ENCODE results near the gene TLDC2.

The TLDC2 gene

GRCh38 chr20:36880741-36881250 is 4.9 kb downstream of the TLDC2 start:
- Histone ChIP-seq H2BK120ac (ENCODE audit: low read depth, low read length) (no peak overlapping the region), H2AFZ (ENCODE audit: low read depth, low read length) (no peak overlapping the region), H3K4me2 (ENCODE audit: low read length, poor library complexity, severe bottlenecking) (no peak overlapping the region), H2BK5ac (ENCODE audit: low read depth, low read length, poor library complexity, severe bottlenecking) (no peak overlapping the region), H3K4me1 (ENCODE audit: control insufficient read depth, insufficient read depth, low read depth, low read length) (peaks cover 7% of the 10 kb centered on the region), H3K14ac (ENCODE audit: low read length in 2 of 2) (no peak overlapping the region), H4K91ac (ENCODE audit: low read length) (no peak overlapping the region), H3K4ac (ENCODE audit: low read depth in 1 of 2, low read length in 2 of 2) (no peak overlapping the region), H3K9ac (ENCODE audit: low read length) (no peak overlapping the region), H3K4me3 (ENCODE audit: insufficient read depth in 1 of 2, low read depth in 1 of 2, low read length in 2 of 2) (no peak overlapping the region), H3K27ac (ENCODE audit: low read length, poor library complexity, severe bottlenecking) (no peak overlapping the region), H3K9me3 (ENCODE audit: control insufficient read depth, low read length) (no peaks in the 10 kb centered on the region), H3K23ac (ENCODE audit: low read length in 2 of 2) (no peak overlapping the region), H4K8ac (ENCODE audit: low read length) (no peak overlapping the region), H3K27me3 (ENCODE audit: control insufficient read depth in 1 of 2, insufficient read depth in 1 of 2, low read length in 2 of 2) (peaks cover 4 to 28% of the 10 kb centered on the region in 2 experiments), H3K36me3 (ENCODE audit: control insufficient read depth in 1 of 2, insufficient read depth in 2 of 2, low read depth in 1 of 2, low read length in 2 of 2) (no peaks in the 10 kb centered on the region), H3K79me1 (replicated peaks; ENCODE audit: low read length, poor library complexity, severe bottlenecking) (no peaks in the 10 kb centered on the region), H3K18ac (ENCODE audit: low read depth in 1 of 2, low read length in 2 of 2) (no peak overlapping the region), H2BK15ac (ENCODE audit: low read depth, poor library complexity, severe bottlenecking) (no peak overlapping the region), H2BK12ac (ENCODE audit: low read length in 2 of 2) (no peak overlapping the region), H2AK5ac (ENCODE audit: low read length, severe bottlenecking) (no peak overlapping the region)
- 82% methylated on average over 11 of the region's 11 CpGs for WGBS
- no peak for DNase-seq

GRCh38 chr20:36881331-36881730 is 5.4 kb downstream of the TLDC2 start:
- no peaks in the 10 kb centered on the region for H3K9me3 ChIP-seq (ENCODE audit: control insufficient read depth, low read length)
- H2BK15ac ChIP-seq (ENCODE audit: low read depth, poor library complexity, severe bottlenecking), result no peak overlapping the region
- H3K27me3 ChIP-seq (ENCODE audit: control insufficient read depth in 1 of 2, insufficient read depth in 1 of 2, low read length in 2 of 2), result peaks cover 4 to 28% of the 10 kb centered on the region in 2 experiments
- H3K4ac ChIP-seq (ENCODE audit: low read depth in 1 of 2, low read length in 2 of 2), result no peak overlapping the region
- no peak overlapping the region for H2BK12ac ChIP-seq (ENCODE audit: low read length in 2 of 2)
- no peak overlapping the region for H4K8ac ChIP-seq (ENCODE audit: low read length)
- H3K14ac ChIP-seq (ENCODE audit: low read length in 2 of 2), result no peak overlapping the region
- no peak overlapping the region for H2BK120ac ChIP-seq (ENCODE audit: low read depth, low read length)
- H2AFZ ChIP-seq (ENCODE audit: low read depth, low read length), result no peak overlapping the region
- 91% methylated on average over 16 of the region's 16 CpGs for WGBS
- no peak overlapping the region for H3K18ac ChIP-seq (ENCODE audit: low read depth in 1 of 2, low read length in 2 of 2)
- no peak overlapping the region for H3K23ac ChIP-seq (ENCODE audit: low read length in 2 of 2)
- H3K4me1 ChIP-seq (ENCODE audit: control insufficient read depth, insufficient read depth, low read depth, low read length), result peaks cover 7% of the 10 kb centered on the region
- H3K4me2 ChIP-seq (ENCODE audit: low read length, poor library complexity, severe bottlenecking), result no peak overlapping the region
- no peak overlapping the region for H2BK5ac ChIP-seq (ENCODE audit: low read depth, low read length, poor library complexity, severe bottlenecking)
- no peak overlapping the region for H3K4me3 ChIP-seq (ENCODE audit: insufficient read depth in 1 of 2, low read depth in 1 of 2, low read length in 2 of 2)
- no peak for DNase-seq
- H2AK5ac ChIP-seq (ENCODE audit: low read length, severe bottlenecking), result no peak overlapping the region
- no peak overlapping the region for H3K9ac ChIP-seq (ENCODE audit: low read length)
- no peaks in the 10 kb centered on the region for H3K36me3 ChIP-seq (ENCODE audit: control insufficient read depth in 1 of 2, insufficient read depth in 2 of 2, low read depth in 1 of 2, low read length in 2 of 2)
- H3K79me1 ChIP-seq (replicated peaks; ENCODE audit: low read length, poor library complexity, severe bottlenecking), result no peaks in the 10 kb centered on the region
- no peak overlapping the region for H4K91ac ChIP-seq (ENCODE audit: low read length)
- H3K27ac ChIP-seq (ENCODE audit: low read length, poor library complexity, severe bottlenecking), result no peak overlapping the region

DNA sequence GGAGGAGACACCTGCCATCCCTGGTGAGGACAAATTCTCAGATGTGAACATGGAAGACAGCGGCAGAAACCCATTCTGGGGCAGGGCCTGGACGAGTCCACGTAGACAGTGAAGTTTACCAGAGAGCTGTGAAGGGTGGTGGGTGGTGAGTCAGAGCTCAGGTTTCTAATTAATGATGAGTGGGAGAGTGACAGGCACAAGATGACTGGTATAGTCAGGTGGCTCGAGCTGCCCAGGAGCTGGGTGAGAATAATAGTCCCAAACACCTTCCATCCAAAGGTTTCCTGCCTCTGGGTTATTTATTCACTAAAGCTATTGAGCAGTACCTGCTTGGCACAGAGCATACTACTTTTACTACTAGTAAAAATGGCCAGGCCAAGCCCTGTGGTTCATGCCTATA is 6.0 kb downstream of the TLDC2 start:
- Histone ChIP-seq H2BK15ac (ENCODE audit: low read depth, poor library complexity, severe bottlenecking) (no peak overlapping the region), H3K79me1 (replicated peaks; ENCODE audit: low read length, poor library complexity, severe bottlenecking) (no peaks in the 10 kb centered on the region), H3K4me2 (ENCODE audit: low read length, poor library complexity, severe bottlenecking) (no peak overlapping the region), H3K4me1 (ENCODE audit: control insufficient read depth, insufficient read depth, low read depth, low read length) (peaks cover 8% of the 10 kb centered on the region), H3K4me3 (ENCODE audit: insufficient read depth in 1 of 2, low read depth in 1 of 2, low read length in 2 of 2) (no peak overlapping the region), H3K18ac (ENCODE audit: low read depth in 1 of 2, low read length in 2 of 2) (no peak overlapping the region), H3K23ac (ENCODE audit: low read length in 2 of 2) (no peak overlapping the region), H2AFZ (ENCODE audit: low read depth, low read length) (no peak overlapping the region), H3K14ac (ENCODE audit: low read length in 2 of 2) (no peak overlapping the region), H3K9me3 (ENCODE audit: control insufficient read depth, low read length) (no peaks in the 10 kb centered on the region), H3K4ac (ENCODE audit: low read depth in 1 of 2, low read length in 2 of 2) (no peak overlapping the region), H3K27ac (ENCODE audit: low read length, poor library complexity, severe bottlenecking) (no peak overlapping the region), H2BK5ac (ENCODE audit: low read depth, low read length, poor library complexity, severe bottlenecking) (no peak overlapping the region), H4K8ac (ENCODE audit: low read length) (no peak overlapping the region), H4K91ac (ENCODE audit: low read length) (no peak overlapping the region), H2BK12ac (ENCODE audit: low read length in 2 of 2) (no peak overlapping the region), H3K36me3 (ENCODE audit: control insufficient read depth in 1 of 2, insufficient read depth in 2 of 2, low read depth in 1 of 2, low read length in 2 of 2) (no peaks in the 10 kb centered on the region), H2AK5ac (ENCODE audit: low read length, severe bottlenecking) (no peak overlapping the region), H3K27me3 (ENCODE audit: control insufficient read depth in 1 of 2, insufficient read depth in 1 of 2, low read length in 2 of 2) (peaks cover 4 to 28% of the 10 kb centered on the region in 2 experiments), H2BK120ac (ENCODE audit: low read depth, low read length) (no peak overlapping the region), H3K9ac (ENCODE audit: low read length) (no peak overlapping the region)
- no peak for DNase-seq
- WGBS, result 64% methylated on average over 4 of the region's 4 CpGs

DNA sequence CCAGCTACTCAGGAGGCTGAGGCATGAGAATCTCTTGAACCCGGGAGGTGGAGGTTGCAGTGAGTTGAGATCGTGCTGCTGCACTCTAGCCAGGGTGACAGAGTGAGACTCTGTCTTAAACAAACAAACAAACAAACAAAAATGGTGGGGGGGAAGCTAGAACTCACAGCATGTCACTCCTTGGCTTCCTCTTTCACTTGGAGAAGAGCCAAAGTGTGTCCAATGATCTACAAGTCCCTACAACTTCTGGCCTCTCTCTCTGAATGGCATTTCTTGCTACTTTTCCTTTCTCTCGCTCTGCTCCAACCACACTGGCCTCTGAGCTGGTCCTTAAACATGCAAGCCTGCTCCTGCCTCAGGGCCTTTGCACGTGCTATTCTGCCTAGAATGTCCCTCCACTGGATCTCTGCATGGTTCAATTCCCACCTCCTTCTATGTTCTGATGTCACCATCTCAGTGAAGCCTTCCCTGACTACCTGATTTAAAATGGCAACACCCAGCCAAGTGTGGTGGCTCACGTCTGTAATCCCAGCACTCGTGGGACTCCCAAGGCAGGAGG is 8.1 kb downstream of the TLDC2 start:
- no peak overlapping the region for H2AFZ ChIP-seq (ENCODE audit: low read depth, low read length)
- no peak overlapping the region for H3K4ac ChIP-seq (ENCODE audit: low read depth in 1 of 2, low read length in 2 of 2)
- no peak overlapping the region for H3K23ac ChIP-seq (ENCODE audit: low read length in 2 of 2)
- no peak overlapping the region for H2BK12ac ChIP-seq (ENCODE audit: low read length in 2 of 2)
- no peaks in the 10 kb centered on the region for H3K79me1 ChIP-seq (replicated peaks; ENCODE audit: low read length, poor library complexity, severe bottlenecking)
- H2BK120ac ChIP-seq (ENCODE audit: low read depth, low read length), result no peak overlapping the region
- H3K4me3 ChIP-seq (ENCODE audit: insufficient read depth in 1 of 2, low read depth in 1 of 2, low read length in 2 of 2), result no peak overlapping the region
- H3K9me3 ChIP-seq (ENCODE audit: control insufficient read depth, low read length), result no peaks in the 10 kb centered on the region
- peaks cover 13% of the 10 kb centered on the region for H3K4me1 ChIP-seq (ENCODE audit: control insufficient read depth, insufficient read depth, low read depth, low read length)
- H2BK5ac ChIP-seq (ENCODE audit: low read depth, low read length, poor library complexity, severe bottlenecking), result no peak overlapping the region
- no peak overlapping the region for H2AK5ac ChIP-seq (ENCODE audit: low read length, severe bottlenecking)
- H3K18ac ChIP-seq (ENCODE audit: low read depth in 1 of 2, low read length in 2 of 2), result no peak overlapping the region
- peaks cover 4 to 22% of the 10 kb centered on the region in 2 experiments for H3K27me3 ChIP-seq (ENCODE audit: control insufficient read depth in 1 of 2, insufficient read depth in 1 of 2, low read length in 2 of 2)
- H3K14ac ChIP-seq (ENCODE audit: low read length in 2 of 2), result no peak overlapping the region
- 95% methylated on average over 4 of the region's 6 CpGs for WGBS
- H4K8ac ChIP-seq (ENCODE audit: low read length), result no peak overlapping the region
- H3K4me2 ChIP-seq (ENCODE audit: low read length, poor library complexity, severe bottlenecking), result no peak overlapping the region
- H4K91ac ChIP-seq (ENCODE audit: low read length), result no peak overlapping the region
- H2BK15ac ChIP-seq (ENCODE audit: low read depth, poor library complexity, severe bottlenecking), result no peak overlapping the region
- no peak overlapping the region for H3K9ac ChIP-seq (ENCODE audit: low read length)
- DNase-seq, result no peak
- H3K36me3 ChIP-seq (ENCODE audit: control insufficient read depth in 1 of 2, insufficient read depth in 2 of 2, low read depth in 1 of 2, low read length in 2 of 2), result peaks cover 0 to 2% of the 10 kb centered on the region in 2 experiments
- no peak overlapping the region for H3K27ac ChIP-seq (ENCODE audit: low read length, poor library complexity, severe bottlenecking)
